ENCODE measurements around the gene STXBP6. TPM values are rescaled to one million over a fixed set of nuclear protein-coding genes. Genes with fewer than 3 reads are reported as not detected.
"Not testable (repeated sequence)": the region's sequence is repeated elsewhere in the genome, so short reads cannot be mapped to it uniquely, and the experiment has no call there.

STXBP6 gene
- total RNA-seq, 4 donors from 2014 or later = 44.1 to 120 (median 67.4) TPM

DNA sequence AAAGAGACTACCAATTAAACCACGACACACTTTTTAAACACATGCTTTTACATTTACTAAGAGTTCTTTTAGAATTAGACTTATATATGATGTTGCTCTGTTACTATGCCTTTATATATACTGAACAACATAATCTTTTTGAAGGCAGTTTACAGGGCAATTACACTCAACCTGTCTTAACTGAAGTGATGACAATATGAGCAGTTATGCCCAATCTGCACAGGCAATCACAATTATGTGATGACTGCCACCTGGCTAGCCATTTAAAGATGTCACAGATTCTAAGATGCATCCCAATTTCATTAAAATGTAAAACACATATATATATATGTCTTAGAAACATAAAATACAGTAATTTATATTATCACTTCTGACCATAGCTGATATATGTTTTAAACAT, 112.6 kb downstream of the STXBP6 start:
- Histone ChIP-seq H3K36me3 (no peaks in the 10 kb centered on the region), H3K4me1 (peaks cover 55 to 63% of the 10 kb centered on the region in 2 donors), H3K4me3 (replicated peaks in 1 of 3) (no peak overlapping the region), H3K9me3 (no peaks in the 10 kb centered on the region), H3K27ac (peak overlapping the region in 2 of 3 donors; percentile 26 to 80), H3K27me3 (no peaks in the 10 kb centered on the region)
- WGBS, 2 donors = 91 to 96% methylated on average over 1 of the region's 1 CpG
- DNase-seq = no peak
- intact Hi-C loops (cut with DNase I) = no loop called here
- TF ChIP-seq, protein P1, sequence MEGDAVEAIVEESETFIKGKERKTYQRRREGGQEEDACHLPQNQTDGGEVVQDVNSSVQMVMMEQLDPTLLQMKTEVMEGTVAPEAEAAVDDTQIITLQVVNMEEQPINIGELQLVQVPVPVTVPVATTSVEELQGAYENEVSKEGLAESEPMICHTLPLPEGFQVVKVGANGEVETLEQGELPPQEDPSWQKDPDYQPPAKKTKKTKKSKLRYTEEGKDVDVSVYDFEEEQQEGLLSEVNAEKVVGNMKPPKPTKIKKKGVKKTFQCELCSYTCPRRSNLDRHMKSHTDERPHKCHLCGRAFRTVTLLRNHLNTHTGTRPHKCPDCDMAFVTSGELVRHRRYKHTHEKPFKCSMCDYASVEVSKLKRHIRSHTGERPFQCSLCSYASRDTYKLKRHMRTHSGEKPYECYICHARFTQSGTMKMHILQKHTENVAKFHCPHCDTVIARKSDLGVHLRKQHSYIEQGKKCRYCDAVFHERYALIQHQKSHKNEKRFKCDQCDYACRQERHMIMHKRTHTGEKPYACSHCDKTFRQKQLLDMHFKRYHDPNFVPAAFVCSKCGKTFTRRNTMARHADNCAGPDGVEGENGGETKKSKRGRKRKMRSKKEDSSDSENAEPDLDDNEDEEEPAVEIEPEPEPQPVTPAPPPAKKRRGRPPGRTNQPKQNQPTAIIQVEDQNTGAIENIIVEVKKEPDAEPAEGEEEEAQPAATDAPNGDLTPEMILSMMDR (IDR thresholded peaks at IDR 0.05) = no peak
- no peak for TF ChIP-seq POLR2A (IDR thresholded peaks at IDR 0.05)

DNA sequence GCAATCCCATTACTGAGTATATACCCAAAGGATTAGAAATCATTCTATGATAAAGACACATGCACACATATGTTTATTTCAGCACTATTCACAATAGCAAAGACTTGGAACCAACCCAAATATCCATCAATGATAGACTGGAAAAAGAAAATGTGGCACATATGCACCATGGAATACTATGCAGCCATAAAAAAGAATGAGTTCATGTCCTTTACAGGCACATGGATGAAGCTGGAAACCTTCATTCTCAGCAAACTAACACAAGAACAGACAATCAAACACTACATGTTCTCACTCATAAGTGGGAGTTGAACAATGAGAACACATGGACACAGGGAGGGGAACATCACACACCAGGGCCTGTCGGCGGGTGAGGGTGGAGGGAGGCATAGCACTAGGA, 113.2 kb downstream of the STXBP6 start:
- H3K4me3 ChIP-seq (replicated peaks in 1 of 3); H3K9me3 ChIP-seq; intact Hi-C loops (cut with DNase I); H3K36me3 ChIP-seq; H3K27me3 ChIP-seq; DNase-seq: not testable (repeated sequence)
- 96 to 100% methylated on average over 2 of the region's 2 CpGs for WGBS, 2 donors
- Histone ChIP-seq H3K27ac (peak overlapping the region in 2 of 3 donors; percentile 2 to 40), H3K4me1 (peaks cover 51 to 58% of the 10 kb centered on the region in 2 donors)

DNA sequence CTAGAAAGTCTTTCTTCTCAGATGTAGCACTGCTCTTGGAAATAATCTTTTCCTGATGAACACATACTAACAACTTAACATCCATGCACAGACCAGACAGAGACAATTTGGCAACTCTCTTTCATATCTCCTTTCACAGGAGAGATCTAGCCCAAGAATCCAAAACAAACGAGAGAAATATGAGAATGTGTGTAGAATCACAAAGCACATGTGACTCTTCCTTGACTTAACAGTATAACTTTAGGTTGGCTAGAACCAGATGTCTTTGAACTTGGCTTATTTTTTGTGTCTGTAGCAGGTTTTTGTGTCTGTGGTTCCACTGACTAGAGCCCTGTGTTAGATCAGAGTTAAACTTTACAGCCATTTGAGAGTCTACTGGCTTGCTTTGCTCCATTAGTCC, 114.2 kb downstream of the STXBP6 start:
- WGBS, 2 donors = 31 to 33% methylated on average over 1 of the region's 1 CpG
- Histone ChIP-seq H3K4me1 (peaks cover 42 to 48% of the 10 kb centered on the region in 2 donors), H3K27ac (peak overlapping the region in 2 of 3 donors; percentile 40 to 57), H3K4me3 (replicated peaks in 1 of 3) (no peak overlapping the region), H3K36me3 (no peaks in the 10 kb centered on the region), H3K27me3 (no peaks in the 10 kb centered on the region), H3K9me3 (no peaks in the 10 kb centered on the region)
- DNase-seq = no peak
- TF ChIP-seq POLR2A (IDR thresholded peaks at IDR 0.05) = no peak
- TF ChIP-seq, protein P1 (IDR thresholded peaks at IDR 0.05) = no peak
- intact Hi-C loops (cut with DNase I) = no loop called here

DNA sequence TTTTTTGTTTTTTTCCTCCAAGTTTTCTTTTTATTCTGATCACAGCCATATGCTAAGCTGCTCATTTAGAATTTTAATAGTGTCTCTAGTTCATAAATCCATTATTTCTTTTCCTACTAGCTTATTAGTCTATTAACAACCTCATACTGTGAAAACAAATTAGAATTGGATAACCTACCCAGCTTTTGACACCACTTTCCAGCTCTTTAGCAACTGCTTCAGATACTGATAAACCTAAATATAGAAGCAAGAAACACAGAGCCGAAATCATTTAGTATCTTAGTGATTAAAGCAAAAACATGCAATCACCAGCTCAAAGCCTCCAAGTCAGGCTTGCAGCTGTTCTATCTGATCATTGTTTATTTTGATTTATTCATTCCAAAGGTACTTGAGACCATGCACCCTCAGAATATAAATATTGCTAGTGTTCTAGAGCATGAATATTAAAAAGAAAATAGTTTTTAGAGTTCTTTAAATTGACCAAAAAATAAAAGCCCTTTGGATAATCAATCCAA, 121.5 kb downstream of the STXBP6 start:
- H3K36me3 ChIP-seq = no peaks in the 10 kb centered on the region
- intact Hi-C loops (cut with DNase I) = no loop called here
- WGBS, 2 donors = 30 to 33% methylated on average over 1 of the region's 1 CpG
- H3K27me3 ChIP-seq = no peaks in the 10 kb centered on the region
- H3K4me3 ChIP-seq (replicated peaks in 1 of 3) = no peak overlapping the region
- TF ChIP-seq POLR2A (IDR thresholded peaks at IDR 0.05) = no peak
- TF ChIP-seq, protein P1 (IDR thresholded peaks at IDR 0.05) = no peak
- no peaks in the 10 kb centered on the region for H3K9me3 ChIP-seq
- peak overlapping the region; percentile 10 to 13 (median 12) for H3K27ac ChIP-seq
- peaks cover 25 to 28% of the 10 kb centered on the region in 2 donors for H3K4me1 ChIP-seq
- DNase-seq = no peak

DNA sequence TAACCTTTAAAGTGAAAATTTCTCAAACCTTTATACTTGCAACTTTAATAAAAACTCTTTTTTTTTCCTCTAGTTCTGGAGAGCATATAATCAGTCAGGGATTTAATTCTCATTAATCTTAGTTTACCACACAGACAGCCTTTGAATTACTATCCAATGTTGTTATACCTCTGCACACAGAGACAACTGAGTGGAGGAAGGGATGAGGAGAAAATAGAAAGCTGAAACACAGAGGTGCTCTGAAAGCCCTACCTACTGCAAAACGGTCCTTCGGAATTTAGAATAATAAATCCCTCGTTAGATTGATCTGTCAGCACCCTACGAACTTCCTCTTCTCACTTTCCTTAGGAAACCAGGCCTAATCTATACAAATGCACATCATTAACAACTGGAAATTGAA, 122.1 kb downstream of the STXBP6 start:
- Histone ChIP-seq H3K9me3 (no peaks in the 10 kb centered on the region), H3K36me3 (no peaks in the 10 kb centered on the region), H3K27me3 (no peaks in the 10 kb centered on the region), H3K4me3 (replicated peaks in 1 of 3) (no peak overlapping the region), H3K4me1 (peaks cover 25 to 28% of the 10 kb centered on the region in 2 donors), H3K27ac (no peak overlapping the region)
- no peak for DNase-seq
- 28 to 52% methylated on average over 4 of the region's 4 CpGs for WGBS, 2 donors
- no peak for TF ChIP-seq POLR2A (IDR thresholded peaks at IDR 0.05)
- TF ChIP-seq, protein P1 (IDR thresholded peaks at IDR 0.05) = no peak
- intact Hi-C loops (cut with DNase I) = no loop called here
